ENCODE measurements around the gene ZNF638. TPM values are rescaled to one million over a fixed set of nuclear protein-coding genes. Genes with fewer than 3 reads are reported as not detected.
"Not testable (repeated sequence)": the region's sequence is repeated elsewhere in the genome, so short reads cannot be mapped to it uniquely, and the experiment has no call there.

Gene ZNF638
- total RNA-seq, 6 experiments from 2014 or later, result 41.8 to 65.8 (median 61.5) TPM

DNA sequence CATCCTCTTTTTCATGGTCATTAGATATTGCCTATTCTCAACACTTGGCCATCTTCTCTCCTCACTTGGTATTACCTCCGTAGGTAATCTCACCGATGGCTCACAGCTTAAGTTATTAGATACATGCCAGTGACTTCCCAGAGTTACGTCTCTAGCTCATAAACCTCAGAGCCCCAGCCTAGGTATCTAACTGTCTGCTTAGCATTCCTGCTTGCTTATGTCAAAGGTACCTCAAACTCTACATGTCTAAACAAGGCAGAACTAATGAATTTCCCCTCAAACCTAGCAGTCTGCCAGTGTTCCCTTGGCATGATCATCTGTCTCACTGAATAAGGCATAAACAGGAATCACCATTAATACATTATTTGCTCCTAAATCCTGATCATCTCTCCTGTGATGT, 27.7 kb upstream of the ZNF638 start:
- Histone ChIP-seq H3K27ac (no peak overlapping the region), H3K36me3 (no peaks in the 10 kb centered on the region), H3K4me1 (no peaks in the 10 kb centered on the region), H3K4me3 (no peak overlapping the region), H3K9me3 (no peaks in the 10 kb centered on the region), H3K27me3 (no peaks in the 10 kb centered on the region)
- intact Hi-C loops (cut with DNase I), result loop anchor here in 1 of 2 donors (10.0 kb wide), 1 partner anchor 211 kb away; no protein-coding TSS in a partner anchor
- ATAC-seq, result no peak
- TF ChIP-seq POLR2A (IDR thresholded peaks at IDR 0.05), result no peak
- TF ChIP-seq, protein P1, sequence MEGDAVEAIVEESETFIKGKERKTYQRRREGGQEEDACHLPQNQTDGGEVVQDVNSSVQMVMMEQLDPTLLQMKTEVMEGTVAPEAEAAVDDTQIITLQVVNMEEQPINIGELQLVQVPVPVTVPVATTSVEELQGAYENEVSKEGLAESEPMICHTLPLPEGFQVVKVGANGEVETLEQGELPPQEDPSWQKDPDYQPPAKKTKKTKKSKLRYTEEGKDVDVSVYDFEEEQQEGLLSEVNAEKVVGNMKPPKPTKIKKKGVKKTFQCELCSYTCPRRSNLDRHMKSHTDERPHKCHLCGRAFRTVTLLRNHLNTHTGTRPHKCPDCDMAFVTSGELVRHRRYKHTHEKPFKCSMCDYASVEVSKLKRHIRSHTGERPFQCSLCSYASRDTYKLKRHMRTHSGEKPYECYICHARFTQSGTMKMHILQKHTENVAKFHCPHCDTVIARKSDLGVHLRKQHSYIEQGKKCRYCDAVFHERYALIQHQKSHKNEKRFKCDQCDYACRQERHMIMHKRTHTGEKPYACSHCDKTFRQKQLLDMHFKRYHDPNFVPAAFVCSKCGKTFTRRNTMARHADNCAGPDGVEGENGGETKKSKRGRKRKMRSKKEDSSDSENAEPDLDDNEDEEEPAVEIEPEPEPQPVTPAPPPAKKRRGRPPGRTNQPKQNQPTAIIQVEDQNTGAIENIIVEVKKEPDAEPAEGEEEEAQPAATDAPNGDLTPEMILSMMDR (IDR thresholded peaks at IDR 0.05), result no peak
- no peak for DNase-seq
- 100% methylated on average over 2 of the region's 3 CpGs for WGBS (ENCODE audit: insufficient coverage, low coverage, low lambda C conversion rate, missing lambda C conversion rate)

GRCh38 chr2:71306762-71307161, 24.8 kb upstream of the ZNF638 start:
- Histone ChIP-seq H3K27me3 (no peaks in the 10 kb centered on the region), H3K4me3 (no peak overlapping the region), H3K27ac (no peak overlapping the region), H3K9me3 (no peaks in the 10 kb centered on the region), H3K4me1 (no peaks in the 10 kb centered on the region), H3K36me3 (no peaks in the 10 kb centered on the region)
- ATAC-seq, result no peak
- no peak for TF ChIP-seq POLR2A (IDR thresholded peaks at IDR 0.05)
- intact Hi-C loops (cut with DNase I), result loop anchor here in 1 of 2 donors (10.0 kb wide), 1 partner anchor 208 kb away; no protein-coding TSS in a partner anchor
- WGBS (ENCODE audit: insufficient coverage, low coverage, low lambda C conversion rate, missing lambda C conversion rate), result 89% methylated on average over 3 of the region's 3 CpGs
- DNase-seq, result no peak

GRCh38 chr2:71313016-71313766, 18.4 kb upstream of the ZNF638 start:
- TF ChIP-seq, protein P1 (IDR thresholded peaks at IDR 0.05), result no peak
- no peak for TF ChIP-seq POLR2A (IDR thresholded peaks at IDR 0.05)
- no peak for ATAC-seq
- Histone ChIP-seq H3K9me3 (no peaks in the 10 kb centered on the region), H3K27me3 (no peaks in the 10 kb centered on the region), H3K4me1 (no peaks in the 10 kb centered on the region), H3K36me3 (no peaks in the 10 kb centered on the region), H3K4me3 (no peak overlapping the region), H3K27ac (no peak overlapping the region)
- WGBS (ENCODE audit: insufficient coverage, low coverage, low lambda C conversion rate, missing lambda C conversion rate), result 97% methylated on average over 6 of the region's 9 CpGs
- intact Hi-C loops (cut with DNase I), result no loop called here
- DNase-seq, result no peak

- Histone ChIP-seq H3K4me3 (no peak overlapping the region), H3K36me3 (no peaks in the 10 kb centered on the region), H3K27ac (no peak overlapping the region), H3K27me3 (no peaks in the 10 kb centered on the region), H3K9me3 (no peaks in the 10 kb centered on the region), H3K4me1 (no peaks in the 10 kb centered on the region)
- 79% methylated on average over 4 of the region's 4 CpGs for WGBS (ENCODE audit: insufficient coverage, low coverage, low lambda C conversion rate, missing lambda C conversion rate)
- ATAC-seq (no peak), DNase-seq (no peak)
- intact Hi-C loops (cut with DNase I), result no loop called here
- TF ChIP-seq POLR2A (IDR thresholded peaks at IDR 0.05), result no peak
- TF ChIP-seq, protein P1 (IDR thresholded peaks at IDR 0.05), result no peak
These were observed 14.5 kb upstream of the ZNF638 start for GRCh38 chr2:71317060-71317459.

GRCh38 chr2:71317900-71318299, 13.7 kb upstream of the ZNF638 start:
- DNase-seq; H3K36me3 ChIP-seq; intact Hi-C loops (cut with DNase I); ATAC-seq; H3K4me1 ChIP-seq; H3K9me3 ChIP-seq; H3K4me3 ChIP-seq; H3K27me3 ChIP-seq; H3K27ac ChIP-seq: not testable (repeated sequence)
- 100% methylated on average over 4 of the region's 4 CpGs for WGBS (ENCODE audit: insufficient coverage, low coverage, low lambda C conversion rate, missing lambda C conversion rate)

All from right lobe of liver (tissue), 6 donors.